Endothelial cell of hepatic sinusoid (primary cell): Measurements from ENCODE around the gene TXNDC2.

Source experiments
- in situ Hi-C: cut with HindIII; loops from 2 replicates; pipeline ENCODE4 v1.10.0; 2017; ENCODE audit warnings: low sequenced_read_pairs

The TXNDC2 gene

GRCh38 chr18:9927392-9928063 lies 41.8 kb downstream of the TXNDC2 start:
- in situ Hi-C loops, result no loop called here

- in situ Hi-C loops, result no loop called here
Observed at GRCh38 chr18:9928646-9929259, 43.0 kb downstream of the TXNDC2 start.

GRCh38 chr18:9930299-9930884 lies 44.6 kb downstream of the TXNDC2 start:
- in situ Hi-C loops, result no loop called here

GRCh38 chr18:9931146-9931545 lies 45.4 kb downstream of the TXNDC2 start:
- in situ Hi-C loops, result no loop called here

- in situ Hi-C loops, result no loop called here
Observed at GRCh38 chr18:9931678-9932077, 45.9 kb downstream of the TXNDC2 start.

- in situ Hi-C loops, result no loop called here
Observed at GRCh38 chr18:9933865-9934264, 48.1 kb downstream of the TXNDC2 start.

- in situ Hi-C loops, result no loop called here
Observed at GRCh38 chr18:9934274-9934673, 48.5 kb downstream of the TXNDC2 start.
